Lower leg skin (tissue), 4 donors: Measurements from ENCODE around the gene NKAP. TPM values are rescaled to one million over a fixed set of nuclear protein-coding genes. Genes with fewer than 3 reads are reported as not detected.
"Not testable (repeated sequence)": the region's sequence is repeated elsewhere in the genome, so short reads cannot be mapped to it uniquely, and the experiment has no call there.

Source experiments
- DNase-seq, 2 donors: peaks; one replicate each; pipeline ENCODE4 v3.0.0-alpha.2; 2019; ENCODE audit warnings: low spot score in 2 of 2
- H3K4me3 ChIP-seq: fragments of 200-600 bp; sonication (generic); 2 replicates; pipeline ENCODE4 v1.5.1; 2017; ENCODE audit warnings: mild to moderate bottlenecking, low read depth; ENCODE audit not compliant: poor library complexity, severe bottlenecking
- CTCF ChIP-seq, 3 donors: fragments of 450-650 bp; IDR thresholded peaks; one replicate each; pipeline ENCODE4 v1.5.1; 2016; ENCODE audit warnings: antibody characterized with exemption in 3 of 3, mild to moderate bottlenecking in 3 of 3, moderate library complexity in 2 of 3
- POLR2A ChIP-seq, 2 donors: fragments of 450-650 bp; IDR thresholded peaks; one replicate each; pipeline ENCODE4 v1.6.1; 2016 to 2017; ENCODE audit warnings: antibody characterized with exemption in 2 of 2, mild to moderate bottlenecking in 1 of 2, moderate library complexity in 1 of 2
- WGBS, 2 donors: methylation state at CpG; one replicate each; pipeline ENCODE4 v1.1.5; 2018; 5-methylcytosine and 5-hydroxymethylcytosine counted together
- intact Hi-C: fragments of 100-400 bp; cut with DNase I; formaldehyde crosslinking; loops from one replicate; pipeline ENCODE4 v1.15.0; 2023; ENCODE audit warnings: low total_unique reads
- total RNA-seq, 4 donors: library from RNA; depleted of rRNA; stranded (reverse); fragments of >200 nt; gene quantifications; one replicate each; pipeline ENCODE4 v1.1.0, GENCODE V29; 2016

Gene NKAP
- total RNA-seq, 4 donors from 2014 or later, result 4.8 to 7.3 (median 6.4) TPM

- TF ChIP-seq CTCF (IDR thresholded peaks at IDR 0.05) (no peak), POLR2A (IDR thresholded peaks at IDR 0.05) (no peak)
- 0 to 30% methylated on average over 14 of the region's 14 CpGs for WGBS, 2 donors
- H3K4me3 ChIP-seq, result peak overlapping the region; percentile 62
- no peak for DNase-seq
- intact Hi-C loops, result no loop called here
Measured at GRCh38 chrX:119942831-119943184, 743 bp downstream of the NKAP start.

- 42 to 66% methylated on average over 13 of the region's 13 CpGs for WGBS, 2 donors
- DNase-seq, result no peak
- H3K4me3 ChIP-seq, result no peak overlapping the region
- intact Hi-C loops, result no loop called here
- TF ChIP-seq CTCF (IDR thresholded peaks at IDR 0.05), result no peak
- TF ChIP-seq POLR2A (IDR thresholded peaks at IDR 0.05), result no peak
Measured at GRCh38 chrX:119942173-119942819, 1.3 kb downstream of the NKAP start.

- TF ChIP-seq POLR2A (IDR thresholded peaks at IDR 0.05) (no peak), CTCF (IDR thresholded peaks at IDR 0.05) (no peak)
- no peak for DNase-seq
- intact Hi-C loops, result no loop called here
- H3K4me3 ChIP-seq, result no peak overlapping the region
Measured at GRCh38 chrX:119941336-119941735, 2.2 kb downstream of the NKAP start.

- no peak for DNase-seq
- H3K4me3 ChIP-seq, result no peak overlapping the region
- no peak for TF ChIP-seq CTCF (IDR thresholded peaks at IDR 0.05)
- no peak for TF ChIP-seq POLR2A (IDR thresholded peaks at IDR 0.05)
- 92 to 97% methylated on average over 3 of the region's 3 CpGs for WGBS, 2 donors
- intact Hi-C loops, result no loop called here
Measured at GRCh38 chrX:119935215-119935874, 8.2 kb downstream of the NKAP start.

- 86 to 97% methylated on average over 7 of the region's 7 CpGs for WGBS, 2 donors
- intact Hi-C loops, H3K4me3 ChIP-seq: not testable (repeated sequence)
- DNase-seq, result peak in 1 of 2 donors; percentile 46
Measured at GRCh38 chrX:119922391-119922790, 21.2 kb downstream of the NKAP start.

- H3K4me3 ChIP-seq, result no peak overlapping the region
- intact Hi-C loops, result no loop called here
- TF ChIP-seq CTCF (IDR thresholded peaks at IDR 0.05) (no peak), POLR2A (IDR thresholded peaks at IDR 0.05) (no peak)
- 84 to 91% methylated on average over 5 of the region's 5 CpGs for WGBS, 2 donors
- DNase-seq, result no peak
Measured at GRCh38 chrX:119919835-119920585, 23.5 kb downstream of the NKAP start.
